ENCODE measurements around the gene AVEN.

The AVEN gene

GRCh38 chr15:33985751-33986150 is 53.3 kb downstream of the AVEN start:
- no peak for DNase-seq (ENCODE audit: low read depth in 2 of 2)

- DNase-seq (ENCODE audit: low read depth in 2 of 2) = no peak
These were observed 53.7 kb downstream of the AVEN start for GRCh38 chr15:33985287-33985686.

GRCh38 chr15:33982516-33982915 is 56.5 kb downstream of the AVEN start:
- no peak for DNase-seq (ENCODE audit: low read depth in 2 of 2)

- DNase-seq (ENCODE audit: low read depth in 2 of 2) = no peak
These were observed 58.8 kb downstream of the AVEN start for GRCh38 chr15:33980159-33980558.

- DNase-seq (ENCODE audit: low read depth in 2 of 2) = no peak
These were observed 63.9 kb downstream of the AVEN start for GRCh38 chr15:33975022-33975565.

GRCh38 chr15:33971811-33972210 is 67.2 kb downstream of the AVEN start:
- no peak for DNase-seq (ENCODE audit: low read depth in 2 of 2)

- DNase-seq (ENCODE audit: low read depth in 2 of 2) = no peak
These were observed 70.2 kb downstream of the AVEN start for GRCh38 chr15:33968821-33969220.

- no peak for DNase-seq (ENCODE audit: low read depth in 2 of 2)
These were observed 70.8 kb downstream of the AVEN start, which contains the start of gene CHRM5 for GRCh38 chr15:33968224-33968623. Gene CHRM5, plus strand, starts transcription at chr15:33968497. Its CDS starts 94,221 bp downstream, at chr15:34062718.

- no peak for DNase-seq (ENCODE audit: low read depth in 2 of 2)
These were observed 74.4 kb downstream of the AVEN start for GRCh38 chr15:33964665-33965040.

GRCh38 chr15:33963831-33964664 is 75.0 kb downstream of the AVEN start:
- no peak for DNase-seq (ENCODE audit: low read depth in 2 of 2)

GRCh38 chr15:33960549-33960935 is 78.5 kb downstream of the AVEN start:
- DNase-seq (ENCODE audit: low read depth in 2 of 2) = no peak

GRCh38 chr15:33959844-33960548 is 79.0 kb downstream of the AVEN start:
- no peak for DNase-seq (ENCODE audit: low read depth in 2 of 2)

GRCh38 chr15:33956397-33956796 is 82.6 kb downstream of the AVEN start:
- no peak for DNase-seq (ENCODE audit: low read depth in 2 of 2)

GRCh38 chr15:33955945-33956344 is 83.1 kb downstream of the AVEN start:
- no peak for DNase-seq (ENCODE audit: low read depth in 2 of 2)

GRCh38 chr15:33946152-33946551 is 92.9 kb downstream of the AVEN start:
- DNase-seq (ENCODE audit: low read depth in 2 of 2) = no peak

GRCh38 chr15:33941279-33942063 is 97.5 kb downstream of the AVEN start:
- no peak for DNase-seq (ENCODE audit: low read depth in 2 of 2)

- DNase-seq (ENCODE audit: low read depth in 2 of 2) = no peak
These were observed 104.1 kb downstream of the AVEN start for GRCh38 chr15:33934921-33935320.

- DNase-seq (ENCODE audit: low read depth in 2 of 2) = no peak
These were observed 104.6 kb downstream of the AVEN start for GRCh38 chr15:33934396-33934795.

GRCh38 chr15:33932734-33933133 is 106.3 kb downstream of the AVEN start:
- no peak for DNase-seq (ENCODE audit: low read depth in 2 of 2)

GRCh38 chr15:33926260-33926659 is 112.7 kb downstream of the AVEN start:
- no peak for DNase-seq (ENCODE audit: low read depth in 2 of 2)

GRCh38 chr15:33923446-33923845 is 115.6 kb downstream of the AVEN start:
- no peak for DNase-seq (ENCODE audit: low read depth in 2 of 2)
